T47D (cell line): ENCODE data around the gene SLC4A1AP.
A peak's percentile ranks its signal among the peaks of the same experiment; 100 is the strongest.

Experiments used
- DNase-seq, 2 experiments: peaks; one replicate each; pipeline versions ENCODE4 v3.0.0 to v3.0.0-alpha.2; 2011 to 2012; ENCODE audit warnings: low read depth in 1 of 2, low spot score in 1 of 2
- JUND ChIP-seq: IDR thresholded peaks from 2 replicates; pipeline ENCODE4 v1.6.1; 2012; ENCODE audit warnings: low read depth
- in situ Hi-C: cut with HindIII; loops from 2 replicates; pipeline ENCODE4 v1.10.0; 2016; ENCODE audit warnings: low sequenced_read_pairs, low pct_unique_long_range_greater_than_20kb

SLC4A1AP gene

GRCh38 chr2:27689424-27689823 is 25.7 kb downstream of the SLC4A1AP start:
- in situ Hi-C loops = no loop called here
- no peak for TF ChIP-seq JUND

GRCh38 chr2:27690052-27690451 is 26.4 kb downstream of the SLC4A1AP start:
- in situ Hi-C loops = no loop called here
- no peak for DNase-seq

More at GRCh38 chr2:27689424-27689823, 25.7 kb downstream of the SLC4A1AP start:
- DNase-seq = no peak

GRCh38 chr2:27697660-27698059 is 34.0 kb downstream of the SLC4A1AP start:
- no peak for TF ChIP-seq JUND
- in situ Hi-C loops = no loop called here
- no peak for DNase-seq

More at GRCh38 chr2:27690052-27690451, 26.4 kb downstream of the SLC4A1AP start:
- no peak for TF ChIP-seq JUND

GRCh38 chr2:27701676-27702075 is 38.0 kb downstream of the SLC4A1AP start:
- no peak for TF ChIP-seq JUND
- in situ Hi-C loops = no loop called here
- no peak for DNase-seq

GRCh38 chr2:27702302-27702701 is 38.6 kb downstream of the SLC4A1AP start:
- in situ Hi-C loops = no loop called here
- DNase-seq = no peak
- TF ChIP-seq JUND = no peak

GRCh38 chr2:27703638-27704341 is 40.1 kb downstream of the SLC4A1AP start:
- peak; percentile 57 to 72 for DNase-seq
- in situ Hi-C loops = no loop called here
- no peak for TF ChIP-seq JUND

- TF ChIP-seq JUND = no peak
- DNase-seq = no peak
- in situ Hi-C loops = no loop called here
These were observed 40.7 kb downstream of the SLC4A1AP start for GRCh38 chr2:27704342-27704876.

GRCh38 chr2:27705851-27706622 is 42.3 kb downstream of the SLC4A1AP start:
- TF ChIP-seq JUND = 0 out of 2 replicates have a peak, but pooled peaks have one; percentile 20
- in situ Hi-C loops = no loop called here
- DNase-seq = peak; percentile 33 to 79

- in situ Hi-C loops = no loop called here
- no peak for TF ChIP-seq JUND
- no peak for DNase-seq
These were observed 44.0 kb downstream of the SLC4A1AP start for GRCh38 chr2:27707462-27708256.

- DNase-seq = no peak
- TF ChIP-seq JUND = no peak
- in situ Hi-C loops = no loop called here
These were observed 44.6 kb downstream of the SLC4A1AP start for GRCh38 chr2:27708257-27708654.

- in situ Hi-C loops = no loop called here
- no peak for DNase-seq
- TF ChIP-seq JUND = no peak
These were observed 45.0 kb downstream of the SLC4A1AP start for GRCh38 chr2:27708666-27709065.

- in situ Hi-C loops = no loop called here
- no peak for TF ChIP-seq JUND
These were observed 45.6 kb downstream of the SLC4A1AP start for GRCh38 chr2:27709326-27709725.

More at GRCh38 chr2:27709326-27709725, 45.6 kb downstream of the SLC4A1AP start:
- no peak for DNase-seq
